HepG2 (cell line): Measurements from ENCODE around the gene MAPK8. TPM values are rescaled to one million over a fixed set of nuclear protein-coding genes. Genes with fewer than 3 reads are reported as not detected.
A peak's percentile ranks its signal among the peaks of the same experiment; 100 is the strongest.

Experiments used
- ATAC-seq: fragments of 200-7000 bp; cut with Tn5 transposase; 3 replicates; pipeline ENCODE4 v1.9.1; 2020; ENCODE audit warnings: mild to moderate bottlenecking, moderate library complexity
- BruUV-seq: library from RNA; stranded (reverse); fragments of 400-500 nt; replicated peaks from 2 replicates; lab custom pipeline; 2021; lab: Mats Ljungman, UMichigan
- CTCF ChIA-PET: fragments of 300-600 bp; formaldehyde crosslinking; extraction: SDS; loops from one replicate; lab custom pipeline; 2021; ENCODE audit warnings: low total read pairs, inconsistent platforms, low intra/inter-chr PET ratio; lab: Yijun Ruan, JAX
- POLR2A ChIA-PET: fragments of 350-600 bp; sonication (Branson Sonifier 250); formaldehyde crosslinking; loops from one replicate; lab custom pipeline; 2020; ENCODE audit warnings: antibody characterized with exemption, inconsistent platforms; lab: Yijun Ruan, JAX
- DNase-seq: peaks from one replicate; pipeline ENCODE4 v3.0.0-alpha.2; 2015; ENCODE audit warnings: low spot score
- FAIRE-seq: peaks from 3 replicates; lab custom pipeline; 2011; peaks lifted over from hg19 to GRCh38; lab: Jason Lieb, UNC
- H2AFZ ChIP-seq: one replicate; pipeline ENCODE4 v1.6.1; 2011; ENCODE audit warnings: low read length, inconsistent platforms
- H3K27ac ChIP-seq: fragments of 300-600 bp; 3 replicates; pipeline ENCODE4 v1.8.0; 2011; ENCODE audit warnings: mixed run types, mild to moderate bottlenecking, mixed read lengths, low read length, inconsistent platforms; ENCODE audit not compliant: insufficient read depth; ENCODE audit errors: extremely low read length
- H3K27me3 ChIP-seq, 2 experiments: fragments of 200-600 bp in 1 of 2; 2 replicates in 1 of 2; 3 replicates in 1 of 2; pipeline versions ENCODE4 v1.6.0 to v1.8.0; 2011; ENCODE audit warnings: low read length in 2 of 2, mild to moderate bottlenecking in 2 of 2, moderate library complexity in 2 of 2, inconsistent platforms in 1 of 2; ENCODE audit not compliant: insufficient read depth in 2 of 2, control insufficient read depth in 1 of 2
- H3K36me3 ChIP-seq, 2 experiments: fragments of 200-600 bp in 1 of 2; replicated peaks in 1 of 2; 2 replicates in 1 of 2; 3 replicates in 1 of 2; pipeline versions ENCODE4 v1.5.1 to v1.8.0; 2011; ENCODE audit warnings: low read length in 2 of 2, inconsistent platforms in 1 of 2; ENCODE audit not compliant: insufficient read depth in 2 of 2, control insufficient read depth in 1 of 2
- H3K4me1 ChIP-seq: 2 replicates; pipeline ENCODE4 v1.5.1; 2012; ENCODE audit warnings: low read length, inconsistent platforms; ENCODE audit not compliant: insufficient read depth
- H3K4me2 ChIP-seq: 2 replicates; pipeline ENCODE4 v1.6.0; 2011; ENCODE audit warnings: low read depth, low read length, inconsistent platforms
- H3K4me3 ChIP-seq, 3 experiments: fragments of 200-600 bp in 1 of 3; sonication (generic), shearing (Covaris generic) in 1 of 3; replicated peaks in 1 of 3; 2 replicates each; pipeline ENCODE4 v1.5.1; 2011 to 2016; ENCODE audit warnings: low read length in 3 of 3, inconsistent platforms in 2 of 3, low read depth in 2 of 3, mild to moderate bottlenecking in 2 of 3, control low read depth in 1 of 3, mixed read lengths in 1 of 3; ENCODE audit not compliant: insufficient read depth in 1 of 3
- H3K79me2 ChIP-seq: one replicate; pipeline ENCODE4 v1.6.1; 2011; ENCODE audit warnings: low read length, inconsistent platforms; ENCODE audit not compliant: insufficient read depth
- H3K9ac ChIP-seq: 2 replicates; pipeline ENCODE4 v1.6.0; 2011; ENCODE audit warnings: mild to moderate bottlenecking, low read depth, low read length, inconsistent platforms; ENCODE audit not compliant: insufficient read depth
- H3K9me3 ChIP-seq: 2 replicates; pipeline ENCODE4 v1.5.1; 2012; ENCODE audit warnings: mild to moderate bottlenecking, low read length
- H4K20me1 ChIP-seq: 2 replicates; pipeline ENCODE4 v1.6.0; 2011; ENCODE audit warnings: inconsistent platforms, mild to moderate bottlenecking, low read length, moderate library complexity; ENCODE audit not compliant: insufficient read depth
- HMG20B ChIP-seq: conservative IDR thresholded peaks from 2 replicates; pipeline ENCODE4 v1.6.1; 2016; ENCODE audit warnings: missing genetic modification reagents, missing compliant biosample characterization
- MTERF4 ChIP-seq: sonication (generic); formaldehyde crosslinking; IDR thresholded peaks from 2 replicates; pipeline ENCODE4 v1.8.0; 2023; ENCODE audit warnings: mild to moderate bottlenecking, missing genetic modification reagents
- PAX8 ChIP-seq: sonication (generic); formaldehyde crosslinking; IDR thresholded peaks from 2 replicates; pipeline ENCODE4 v1.8.0; 2022; ENCODE audit warnings: mild to moderate bottlenecking, missing genetic modification reagents, borderline replicate concordance
- PRDM15 ChIP-seq: sonication (generic); formaldehyde crosslinking; IDR thresholded peaks from 2 replicates; pipeline ENCODE4 v1.4.0; 2020; ENCODE audit warnings: missing genetic modification reagents
- RFXAP ChIP-seq: sonication (generic); formaldehyde crosslinking; IDR thresholded peaks from 2 replicates; pipeline ENCODE4 v1.4.0; 2020; ENCODE audit warnings: missing genetic modification reagents, borderline replicate concordance
- RORA ChIP-seq: sonication (generic); formaldehyde crosslinking; IDR thresholded peaks from 2 replicates; pipeline ENCODE4 v1.5.0; 2020; ENCODE audit warnings: mild to moderate bottlenecking, missing genetic modification reagents, moderate library complexity
- SRF ChIP-seq: IDR thresholded peaks from 2 replicates; pipeline ENCODE4 v1.6.1; 2011; ENCODE audit warnings: mild to moderate bottlenecking, low read depth, low read length, moderate library complexity
- TEF ChIP-seq: sonication (generic); formaldehyde crosslinking; IDR thresholded peaks from 2 replicates; pipeline ENCODE4 v1.5.0; 2020; ENCODE audit warnings: missing genetic modification reagents
- ZBTB26 ChIP-seq: IDR thresholded peaks from 2 replicates; pipeline ENCODE4 v1.6.1; 2016; ENCODE audit warnings: missing compliant biosample characterization, missing genetic modification reagents, borderline replicate concordance
- ZMYM4 ChIP-seq: sonication (generic); formaldehyde crosslinking; IDR thresholded peaks from 2 replicates; pipeline ENCODE4 v1.8.1; 2023; ENCODE audit warnings: mild to moderate bottlenecking, missing genetic modification reagents
- ZNF780A ChIP-seq: sonication (generic); formaldehyde crosslinking; IDR thresholded peaks from 2 replicates; pipeline ENCODE4 v1.8.0; 2022; ENCODE audit warnings: mild to moderate bottlenecking, missing genetic modification reagents, moderate library complexity
- WGBS: methylation state at CpG from one replicate; pipeline ENCODE4 v1.1.6; 2017; ENCODE audit warnings: low lambda C conversion rate; 5-methylcytosine and 5-hydroxymethylcytosine counted together
- in situ Hi-C: cut with HindIII; loops from 2 replicates; pipeline ENCODE4 v1.10.0; 2017; ENCODE audit warnings: low pct_unique_long_range_greater_than_20kb; ENCODE audit not compliant: extremely low pct_ligation_motif_present
- intact Hi-C: fragments of 100-400 bp; cut with micrococcal nuclease; formaldehyde crosslinking; loops from one replicate; pipeline ENCODE4 v1.10.0; 2022; ENCODE audit not compliant: unreplicated experiment
- polyA plus RNA-seq, 8 experiments: library from polyadenylated mRNA; depleted of rRNA in 3 of 8; stranded (reverse) in 7 of 8; unstranded in 1 of 8; fragments of >200 nt; fragmentation: Illumina TruSeq in 4 of 8; extraction: Trizol in 4 of 8; gene quantifications; 2 replicates each; pipeline versions ENCODE4 v1.2.1 to v1.2.3, GENCODE V29; 2011 to 2016; ENCODE audit warnings: low read depth in 4 of 8, missing spikeins in 1 of 8, mixed read lengths in 1 of 8; ENCODE audit not compliant: insufficient read depth in 1 of 8
- total RNA-seq, 5 experiments: library from RNA; depleted of rRNA; stranded (reverse); fragments of >200 nt; fragmentation: Illumina TruSeq; extraction: Trizol; gene quantifications; 2 replicates each; pipeline ENCODE4 v1.2.3, GENCODE V29; 2016; ENCODE audit warnings: low read depth in 1 of 5

Gene MAPK8
- total and polyA plus RNA-seq, 2 of the 13 experiments (the other 11 are each of a cell fraction or from before 2014, with no cell fraction given): 41.6 to 47.3 TPM

GRCh38 chr10:48365668-48366067 is 59.2 kb downstream of the MAPK8 start:
- Histone ChIP-seq H3K4me3 (no peak overlapping the region), H3K27me3 (no peaks in the 10 kb centered on the region), H3K27ac (no peak overlapping the region), H3K79me2 (no peaks in the 10 kb centered on the region), H3K9ac (no peak overlapping the region)
- no peak for DNase-seq
- in situ Hi-C loops (loop anchor here (25.0 kb wide), 1 partner anchor 297 kb away; no protein-coding TSS in a partner anchor), intact Hi-C loops (loop anchor here (2.0 to 10.0 kb wide), 2 partner anchors 19 to 49 kb away; no protein-coding TSS in a partner anchor)
- ATAC-seq: no peak
- BruUV-seq: no TSS peak
- POLR2A ChIA-PET: no interaction called here
- no peak for FAIRE-seq
- TF ChIP-seq ZNF780A (CRISPR knock-in tag): no peak
- TF ChIP-seq HMG20B (CRISPR knock-in tag): no peak
- no peak for TF ChIP-seq PRDM15 (CRISPR knock-in tag)
- TF ChIP-seq, all 625 proteins: peak for 0
- WGBS: 98% methylated on average over 1 of the region's 1 CpG
- no peaks in the 10 kb centered on the region for H3K36me3 ChIP-seq
- H4K20me1 ChIP-seq: no peaks in the 10 kb centered on the region
- peaks cover 21% of the 10 kb centered on the region for H3K4me1 ChIP-seq
- H2AFZ ChIP-seq: no peak overlapping the region
- H3K4me2 ChIP-seq: no peak overlapping the region
- no peaks in the 10 kb centered on the region for H3K9me3 ChIP-seq
- CTCF ChIA-PET: interaction anchor here (3.4 to 3.9 kb wide), 2 partner anchors 141 to 291 kb away, joined by 20 to 46 read pairs; no protein-coding TSS in a partner anchor

GRCh38 chr10:48366261-48366660 is 59.8 kb downstream of the MAPK8 start:
- no peaks in the 10 kb centered on the region for H3K9me3 ChIP-seq
- no peak overlapping the region for H2AFZ ChIP-seq
- no peak overlapping the region for H3K27ac ChIP-seq
- peaks cover 21% of the 10 kb centered on the region for H3K4me1 ChIP-seq
- no TSS peak for BruUV-seq
- no peaks in the 10 kb centered on the region for H3K27me3 ChIP-seq
- no peak for DNase-seq
- ChIA-PET POLR2A (no interaction called here), CTCF (no interaction called here)
- in situ Hi-C loops (loop anchor here (25.0 kb wide), 1 partner anchor 296 kb away; no protein-coding TSS in a partner anchor), intact Hi-C loops (loop anchor here (10.0 kb wide), 1 partner anchor 49 kb away; no protein-coding TSS in a partner anchor)
- FAIRE-seq: no peak
- H3K4me2 ChIP-seq: no peak overlapping the region
- no peak overlapping the region for H3K4me3 ChIP-seq
- no peaks in the 10 kb centered on the region for H3K36me3 ChIP-seq
- ATAC-seq: no peak
- no peak overlapping the region for H3K9ac ChIP-seq
- no peak for TF ChIP-seq TEF (CRISPR knock-in tag)
- no peak for TF ChIP-seq ZMYM4 (CRISPR knock-in tag)
- no peak for TF ChIP-seq MTERF4 (CRISPR knock-in tag)
- TF ChIP-seq PAX8: no peak
- no peak for TF ChIP-seq RFXAP (CRISPR knock-in tag)
- TF ChIP-seq ZBTB26 (CRISPR knock-in tag): no peak
- no peak for TF ChIP-seq RORA
- peak; percentile 91 for TF ChIP-seq SRF
- no peaks in the 10 kb centered on the region for H3K79me2 ChIP-seq
- no peaks in the 10 kb centered on the region for H4K20me1 ChIP-seq
